Cardiac septum (tissue), 1 donor: ENCODE data around the gene ATP8B4. TPM values are rescaled to one million over a fixed set of nuclear protein-coding genes. Genes with fewer than 3 reads are reported as not detected.
A peak's percentile ranks its signal among the peaks of the same experiment; 100 is the strongest.

Experiments used
- DNase-seq: peaks from one replicate; pipeline ENCODE4 v3.0.0-alpha.2; 2020; ENCODE audit warnings: low spot score
- intact Hi-C: fragments of 100-400 bp; cut with DNase I; formaldehyde crosslinking; loops from one replicate; pipeline ENCODE4 v1.14.0; 2022
- total RNA-seq: library from RNA; stranded (reverse); fragmentation: NEBNext Ultra II Directional; extraction: Animal tissue kit (Norgen Biotek cat#: 25700); gene quantifications from one replicate; pipeline ENCODE4 v1.2.1, GENCODE V29; 2021
- donor health status: DM: no; HTN: no; CAD: no.

The ATP8B4 gene
- total RNA-seq, 1 donor from 2014 or later = 3.1 TPM

DNA sequence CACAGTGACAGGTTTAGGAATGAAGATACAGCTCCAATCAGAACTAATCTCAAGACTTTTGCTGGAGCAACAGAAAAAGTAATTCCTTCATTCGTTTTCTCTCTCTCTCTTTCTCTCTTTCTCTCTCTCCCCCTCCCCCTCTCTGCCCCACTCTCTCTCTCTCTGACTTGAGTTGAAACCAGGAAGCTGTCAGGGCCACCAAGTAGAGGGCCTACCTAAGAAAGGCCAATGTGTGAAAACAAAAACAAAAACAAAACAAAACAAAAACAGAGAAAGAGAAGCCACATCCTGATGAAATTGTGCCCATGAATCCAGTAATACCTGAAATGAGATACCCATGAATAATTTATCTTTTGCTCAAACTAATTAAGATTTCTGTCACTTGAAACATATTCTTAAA lies 72.9 kb downstream of the ATP8B4 start:
- intact Hi-C loops = no loop called here
- DNase-seq = no peak

DNA sequence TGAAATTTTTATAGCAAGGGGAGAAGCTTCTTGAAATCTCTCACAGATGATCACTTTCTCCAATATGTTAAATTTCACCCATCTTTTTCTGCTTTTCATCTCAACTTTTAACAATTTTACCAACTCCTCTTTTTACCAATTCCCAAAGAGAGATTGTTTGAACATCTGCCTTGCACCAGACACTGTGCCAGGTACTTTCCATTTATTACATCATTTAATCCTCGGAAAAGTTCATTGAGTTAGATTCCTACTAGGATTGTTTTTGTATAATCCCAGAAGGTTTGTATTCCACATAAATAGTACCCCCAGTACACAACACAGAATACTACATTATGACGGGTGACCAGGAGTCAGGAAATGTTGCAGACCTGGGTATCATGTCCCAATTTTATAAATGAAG lies 74.1 kb downstream of the ATP8B4 start:
- intact Hi-C loops = no loop called here
- no peak for DNase-seq

DNA sequence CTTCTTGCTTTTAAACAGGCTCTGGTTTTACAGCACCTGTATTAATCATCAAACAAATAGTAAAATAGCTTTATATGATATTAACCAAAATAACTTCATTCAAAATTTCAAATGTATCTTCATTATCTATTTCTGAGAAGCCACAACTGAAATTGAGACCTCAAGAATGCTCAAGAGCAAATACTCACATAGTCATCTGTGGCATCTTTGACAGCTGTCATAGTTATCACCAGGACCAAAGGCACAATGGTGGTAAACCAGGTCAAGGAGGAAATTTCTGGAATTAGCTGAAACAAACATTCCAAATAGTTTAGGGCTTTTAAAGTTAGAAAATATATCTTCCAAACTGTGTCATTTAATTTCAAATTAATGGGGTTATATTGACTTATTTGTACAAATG lies 74.6 kb downstream of the ATP8B4 start:
- intact Hi-C loops = no loop called here
- no peak for DNase-seq

DNA sequence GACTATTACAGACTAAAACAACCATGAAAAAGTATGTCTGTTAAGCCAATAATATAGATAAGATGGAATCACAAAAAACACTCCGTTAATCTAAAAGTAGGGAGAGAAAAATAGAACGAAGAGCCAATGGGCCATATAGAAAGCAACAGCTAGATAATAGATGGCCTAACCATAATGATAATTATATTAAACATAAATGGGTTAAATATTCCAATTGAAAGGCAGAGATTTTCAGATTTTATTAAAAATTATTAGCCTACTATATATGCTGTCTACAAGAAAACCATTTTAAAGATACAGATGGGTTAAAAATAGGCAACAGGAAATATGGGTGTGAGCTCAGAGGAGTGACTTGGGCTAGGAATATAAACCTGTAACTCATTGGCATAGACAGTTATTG lies 76.3 kb downstream of the ATP8B4 start:
- no peak for DNase-seq
- intact Hi-C loops = no loop called here

DNA sequence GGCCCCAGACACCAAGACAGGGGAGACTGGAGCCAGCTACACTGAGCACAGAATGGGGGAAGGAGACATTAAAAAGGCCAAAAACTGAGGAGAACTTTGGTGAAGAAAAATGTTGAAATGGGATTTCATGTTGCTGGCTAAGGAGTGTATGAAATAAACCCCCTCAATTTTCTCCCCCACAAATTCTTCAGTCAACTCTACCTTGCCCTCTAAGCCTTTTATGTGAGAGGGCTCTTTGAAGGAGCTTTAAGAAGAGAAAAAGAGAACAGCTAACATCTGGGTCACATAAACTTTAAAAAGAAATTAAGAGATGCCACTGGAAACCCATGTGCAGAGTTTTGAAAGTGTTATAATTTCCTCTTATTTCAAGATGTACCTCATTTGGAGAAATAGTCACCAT lies 88.6 kb downstream of the ATP8B4 start:
- intact Hi-C loops = no loop called here
- DNase-seq = no peak

DNA sequence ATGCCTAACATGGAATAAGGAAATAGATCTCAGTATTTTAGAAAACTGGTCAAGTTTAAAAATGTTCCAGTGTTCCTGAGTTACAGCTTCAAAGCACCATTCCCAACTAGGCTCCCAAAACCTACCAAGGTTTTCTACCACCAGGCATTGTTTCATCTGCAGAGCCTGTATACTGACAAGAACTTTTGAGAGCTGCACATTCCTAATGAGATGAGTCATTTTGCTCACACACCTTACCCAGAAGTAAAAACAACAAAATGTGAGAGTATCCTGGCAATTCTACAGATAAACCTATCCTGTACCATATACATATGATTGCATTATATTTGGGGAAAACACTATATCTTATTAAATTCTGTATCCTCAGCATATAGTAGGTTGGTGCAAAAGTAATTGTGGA lies 90.7 kb downstream of the ATP8B4 start:
- intact Hi-C loops = no loop called here
- no peak for DNase-seq

GRCh38 chr15:50024281-50024680 lies 94.8 kb downstream of the ATP8B4 start:
- intact Hi-C loops = no loop called here
- no peak for DNase-seq

GRCh38 chr15:50018491-50018890 lies 100.5 kb downstream of the ATP8B4 start:
- no peak for DNase-seq
- intact Hi-C loops = no loop called here

- DNase-seq = no peak
- intact Hi-C loops = no loop called here
Measured at GRCh38 chr15:50017522-50017921, 101.5 kb downstream of the ATP8B4 start.

DNA sequence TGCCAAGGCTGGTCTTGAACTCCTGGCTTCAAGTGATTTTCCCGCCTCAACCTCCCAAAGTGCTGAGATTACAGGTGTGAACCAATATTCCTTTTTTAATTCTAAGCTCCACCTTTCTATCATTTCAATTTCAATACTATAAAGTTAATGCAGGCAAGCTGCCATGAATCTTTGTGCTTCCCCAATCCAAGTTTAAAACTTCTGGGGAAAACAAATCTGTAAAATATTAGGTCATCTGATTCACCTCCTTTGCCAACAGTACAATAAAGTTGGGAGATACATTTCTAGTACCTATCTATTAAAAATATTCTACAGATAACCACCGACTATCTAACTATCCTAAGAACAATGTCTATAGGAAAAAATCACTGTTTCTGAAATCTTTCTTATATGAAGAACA lies 102.1 kb downstream of the ATP8B4 start:
- intact Hi-C loops = no loop called here
- DNase-seq = no peak

GRCh38 chr15:50012790-50013189 lies 106.2 kb downstream of the ATP8B4 start:
- intact Hi-C loops = no loop called here

GRCh38 chr15:50009634-50010033 lies 109.4 kb downstream of the ATP8B4 start:
- no peak for DNase-seq
- intact Hi-C loops = no loop called here

More at GRCh38 chr15:50012790-50013189, 106.2 kb downstream of the ATP8B4 start:
- no peak for DNase-seq

GRCh38 chr15:50003786-50004334 lies 115.2 kb downstream of the ATP8B4 start:
- peak; percentile 92 for DNase-seq
- intact Hi-C loops = loop anchor here (5.0 kb wide), 1 partner anchor 767 kb away; no protein-coding TSS in a partner anchor

- intact Hi-C loops = loop anchor here (5.0 kb wide), 1 partner anchor 89 kb away; no protein-coding TSS in a partner anchor
- DNase-seq = no peak
Measured at GRCh38 chr15:49991587-49991986, 127.4 kb downstream of the ATP8B4 start.

DNA sequence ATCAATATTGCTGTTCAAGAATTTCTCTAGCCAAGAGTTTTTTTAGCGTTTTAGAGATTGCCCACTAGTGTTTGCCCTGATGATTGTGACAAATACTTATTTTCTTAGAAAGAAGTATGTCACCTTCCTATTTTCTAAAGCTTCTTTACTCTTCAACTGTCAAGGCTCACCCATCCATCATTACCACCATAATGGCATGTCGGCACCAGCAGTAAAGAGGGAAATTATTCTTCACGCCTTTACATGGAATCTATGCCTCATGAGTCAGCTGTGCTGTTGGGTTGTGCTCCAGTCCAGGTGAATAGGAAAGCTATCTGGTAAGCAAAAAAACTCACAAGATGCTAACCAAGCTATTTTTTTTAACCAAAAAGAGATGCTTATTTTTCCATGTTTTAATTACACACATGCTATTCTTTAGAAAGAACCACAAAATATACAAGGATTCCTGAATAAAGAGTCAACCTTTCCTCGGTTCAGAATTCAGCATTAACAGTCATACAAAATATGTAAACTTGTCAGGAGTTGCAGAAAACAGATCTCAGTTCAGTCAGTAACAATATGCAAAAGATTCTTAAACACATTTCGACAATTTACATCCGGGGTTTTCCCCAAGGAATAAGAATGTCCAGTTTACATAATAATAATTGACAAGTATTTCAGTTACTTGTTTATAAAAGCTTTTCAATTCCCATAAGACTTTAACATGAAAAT lies 128.0 kb downstream of the ATP8B4 start:
- intact Hi-C loops = loop anchor here (5.0 kb wide), 1 partner anchor 89 kb away; no protein-coding TSS in a partner anchor
- no peak for DNase-seq

- DNase-seq = no peak
- intact Hi-C loops = no loop called here
Measured at GRCh38 chr15:49989498-49989897, 129.5 kb downstream of the ATP8B4 start.

GRCh38 chr15:49988766-49989165 lies 130.3 kb downstream of the ATP8B4 start:
- no peak for DNase-seq
- intact Hi-C loops = no loop called here

DNA sequence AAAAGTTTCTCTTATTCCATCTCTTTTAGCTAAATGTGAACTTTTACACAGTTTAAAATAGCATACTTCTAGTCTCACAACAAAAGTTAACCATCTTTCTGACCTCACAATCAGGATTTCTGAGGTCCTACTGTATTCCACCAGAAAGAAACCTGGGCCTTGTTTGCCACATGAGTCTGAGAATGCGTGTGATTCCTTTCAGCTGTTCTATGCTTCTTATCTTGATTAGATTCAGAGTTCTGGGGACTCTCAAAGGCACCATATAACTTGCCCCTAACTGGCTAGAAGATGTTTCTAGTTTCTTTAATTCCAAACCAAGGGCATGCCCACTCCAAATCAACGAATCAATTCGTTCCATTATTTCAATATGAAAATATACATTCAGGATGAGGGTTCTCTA lies 131.1 kb downstream of the ATP8B4 start:
- intact Hi-C loops = no loop called here
- DNase-seq = no peak

- intact Hi-C loops = no loop called here
- DNase-seq = no peak
Measured at GRCh38 chr15:49987198-49987785, 131.7 kb downstream of the ATP8B4 start.

GRCh38 chr15:49986326-49986725 lies 132.7 kb downstream of the ATP8B4 start:
- intact Hi-C loops = no loop called here
- no peak for DNase-seq

GRCh38 chr15:49985463-49985862 lies 133.6 kb downstream of the ATP8B4 start:
- intact Hi-C loops = no loop called here
- DNase-seq = no peak
